HG02571 (cell line): Measurements from ENCODE around the gene DTX1.

Source experiments
- ATAC-seq: cut with Tn5 transposase; IDR thresholded peaks from one replicate; pipeline ENCODE4 v1.9.1; 2021; ENCODE audit warnings: mild to moderate bottlenecking, moderate library complexity; ENCODE audit not compliant: unreplicated experiment

The DTX1 gene

GRCh38 chr12:113056631-113057488 lies at the start of gene DTX1:
Gene DTX1, plus strand, starts transcription at chr12:113056730. Its CDS starts 1,463 bp downstream, at chr12:113058193.
- no peak for ATAC-seq

- ATAC-seq, result no peak
Measured at GRCh38 chr12:113007166-113007565, 49.4 kb upstream of the DTX1 start.

GRCh38 chr12:113010701-113011100 lies 45.8 kb upstream of the DTX1 start:
- no peak for ATAC-seq

GRCh38 chr12:113014565-113014964 lies 42.0 kb upstream of the DTX1 start:
- ATAC-seq, result no peak

GRCh38 chr12:113016796-113017195 lies 39.7 kb upstream of the DTX1 start:
- no peak for ATAC-seq

- ATAC-seq, result no peak
Measured at GRCh38 chr12:113019025-113019424, 37.5 kb upstream of the DTX1 start.

GRCh38 chr12:113021500-113021899 lies 35.0 kb upstream of the DTX1 start:
- no peak for ATAC-seq

- ATAC-seq, result no peak
Measured at GRCh38 chr12:113022563-113023297, 33.8 kb upstream of the DTX1 start.

GRCh38 chr12:113027726-113028125 lies 28.8 kb upstream of the DTX1 start:
- no peak for ATAC-seq

- no peak for ATAC-seq
Measured at GRCh38 chr12:113030875-113031525, 25.5 kb upstream of the DTX1 start.

- no peak for ATAC-seq
Measured at GRCh38 chr12:113039911-113040445, 16.6 kb upstream of the DTX1 start.

- no peak for ATAC-seq
Measured at GRCh38 chr12:113040722-113041171, 15.8 kb upstream of the DTX1 start.

GRCh38 chr12:113041560-113041959 lies 15.0 kb upstream of the DTX1 start:
- ATAC-seq, result no peak

- ATAC-seq, result no peak
Measured at GRCh38 chr12:113043240-113043639, 13.3 kb upstream of the DTX1 start.

- ATAC-seq, result no peak
Measured at GRCh38 chr12:113044516-113044915, 12.0 kb upstream of the DTX1 start.

- no peak for ATAC-seq
Measured at GRCh38 chr12:113048716-113049127, 7.8 kb upstream of the DTX1 start.

GRCh38 chr12:113049976-113050742 lies 6.4 kb upstream of the DTX1 start:
- ATAC-seq, result no peak

GRCh38 chr12:113050795-113051194 lies 5.7 kb upstream of the DTX1 start:
- no peak for ATAC-seq

- no peak for ATAC-seq
Measured at GRCh38 chr12:113051759-113052158, 4.8 kb upstream of the DTX1 start.

GRCh38 chr12:113052326-113052725 lies 4.2 kb upstream of the DTX1 start:
- no peak for ATAC-seq
